GM06990 (cell line): ENCODE data around the gene PLPP1.

ENCODE experiments used
- DNase-seq: peaks from one replicate; pipeline ENCODE4 v3.0.0-alpha.2; 2011; ENCODE audit not compliant: insufficient read length; ENCODE audit errors: extremely low read depth
- H3K27me3 ChIP-seq: replicated peaks from 2 replicates; pipeline ENCODE4 v1.6.0; 2011; ENCODE audit warnings: low read length; ENCODE audit not compliant: control insufficient read depth, insufficient read depth
- H3K36me3 ChIP-seq: 2 replicates; pipeline ENCODE4 v1.5.1; 2011; ENCODE audit warnings: low read length; ENCODE audit not compliant: control insufficient read depth, insufficient read depth
- H3K4me3 ChIP-seq: replicated peaks from 2 replicates; pipeline ENCODE4 v1.5.1; 2011; ENCODE audit warnings: low read depth, mild to moderate bottlenecking, control low read depth, low read length
- CTCF ChIP-seq: IDR thresholded peaks from 2 replicates; pipeline ENCODE4 v1.5.1; 2011; ENCODE audit warnings: low read length, control low read depth, mild to moderate bottlenecking, inconsistent platforms; ENCODE audit not compliant: insufficient read depth, poor library complexity, severe bottlenecking

PLPP1 gene

GRCh38 chr5:55570570-55570969 lies 35.8 kb upstream of the PLPP1 start:
- DNase-seq = no peak
- no peak overlapping the region for H3K4me3 ChIP-seq
- TF ChIP-seq CTCF = no peak

GRCh38 chr5:55570026-55570425 lies 35.3 kb upstream of the PLPP1 start:
- no peak for DNase-seq
- H3K27me3 ChIP-seq = no peaks in the 10 kb centered on the region
- no peak for TF ChIP-seq CTCF

More at GRCh38 chr5:55570570-55570969, 35.8 kb upstream of the PLPP1 start:
- no peaks in the 10 kb centered on the region for H3K27me3 ChIP-seq
- no peaks in the 10 kb centered on the region for H3K36me3 ChIP-seq

GRCh38 chr5:55569513-55569865 lies 34.7 kb upstream of the PLPP1 start:
- no peaks in the 10 kb centered on the region for H3K27me3 ChIP-seq

More at GRCh38 chr5:55570026-55570425, 35.3 kb upstream of the PLPP1 start:
- Histone ChIP-seq H3K36me3 (no peaks in the 10 kb centered on the region), H3K4me3 (no peak overlapping the region)

GRCh38 chr5:55568654-55569512 lies 34.1 kb upstream of the PLPP1 start:
- Histone ChIP-seq H3K27me3 (no peaks in the 10 kb centered on the region), H3K4me3 (no peak overlapping the region), H3K36me3 (no peaks in the 10 kb centered on the region)
- no peak for TF ChIP-seq CTCF
- DNase-seq = no peak

More at GRCh38 chr5:55569513-55569865, 34.7 kb upstream of the PLPP1 start:
- no peaks in the 10 kb centered on the region for H3K36me3 ChIP-seq
- DNase-seq = no peak
- no peak for TF ChIP-seq CTCF
- H3K4me3 ChIP-seq = no peak overlapping the region

DNA sequence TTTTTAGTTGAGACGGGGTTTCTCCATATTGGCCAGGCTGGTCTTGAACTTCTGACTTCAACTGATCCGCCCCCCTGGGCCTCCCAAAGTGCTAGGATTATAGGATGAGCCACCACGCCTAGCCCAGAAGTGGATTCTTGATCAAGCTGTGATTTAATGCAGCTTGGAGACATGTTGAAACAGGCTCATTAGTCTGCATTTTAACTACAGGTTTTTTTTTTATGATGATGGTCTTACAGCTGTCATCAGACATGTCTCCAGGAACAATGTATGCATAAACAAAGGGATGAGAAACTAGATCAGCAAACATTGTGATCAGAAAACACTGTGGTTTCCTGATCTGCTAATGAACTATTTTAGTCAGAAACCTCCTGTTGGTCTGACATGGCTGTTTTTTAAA lies 30.0 kb upstream of the PLPP1 start:
- Histone ChIP-seq H3K36me3 (no peaks in the 10 kb centered on the region), H3K4me3 (no peak overlapping the region), H3K27me3 (no peaks in the 10 kb centered on the region)
- DNase-seq = peak; percentile 32
- no peak for TF ChIP-seq CTCF
